ENCODE results near the gene GALNT13.

GALNT13 gene

GRCh38 chr2:154132827-154133226 lies 261.1 kb downstream of the GALNT13 start:
- DNase-seq = no peak

DNA sequence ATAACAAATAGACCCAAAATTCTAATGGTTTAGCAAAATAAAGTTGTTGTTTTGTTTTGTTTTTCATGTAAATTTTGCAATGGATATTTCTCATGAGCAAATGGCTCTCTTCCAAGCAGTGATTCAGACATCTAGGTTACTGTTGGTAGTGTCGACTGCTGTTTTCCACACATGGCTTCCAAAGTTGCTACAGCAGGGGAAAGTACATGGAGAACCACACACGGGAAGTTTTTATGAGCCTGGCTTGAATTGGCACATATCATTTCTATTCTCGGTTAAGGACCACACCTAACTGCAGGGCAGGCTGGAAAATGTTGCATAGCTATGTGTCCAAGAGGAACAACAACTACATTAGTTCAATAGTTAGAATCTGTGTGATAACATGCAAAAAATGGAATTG lies 262.1 kb downstream of the GALNT13 start:
- no peak for DNase-seq

DNA sequence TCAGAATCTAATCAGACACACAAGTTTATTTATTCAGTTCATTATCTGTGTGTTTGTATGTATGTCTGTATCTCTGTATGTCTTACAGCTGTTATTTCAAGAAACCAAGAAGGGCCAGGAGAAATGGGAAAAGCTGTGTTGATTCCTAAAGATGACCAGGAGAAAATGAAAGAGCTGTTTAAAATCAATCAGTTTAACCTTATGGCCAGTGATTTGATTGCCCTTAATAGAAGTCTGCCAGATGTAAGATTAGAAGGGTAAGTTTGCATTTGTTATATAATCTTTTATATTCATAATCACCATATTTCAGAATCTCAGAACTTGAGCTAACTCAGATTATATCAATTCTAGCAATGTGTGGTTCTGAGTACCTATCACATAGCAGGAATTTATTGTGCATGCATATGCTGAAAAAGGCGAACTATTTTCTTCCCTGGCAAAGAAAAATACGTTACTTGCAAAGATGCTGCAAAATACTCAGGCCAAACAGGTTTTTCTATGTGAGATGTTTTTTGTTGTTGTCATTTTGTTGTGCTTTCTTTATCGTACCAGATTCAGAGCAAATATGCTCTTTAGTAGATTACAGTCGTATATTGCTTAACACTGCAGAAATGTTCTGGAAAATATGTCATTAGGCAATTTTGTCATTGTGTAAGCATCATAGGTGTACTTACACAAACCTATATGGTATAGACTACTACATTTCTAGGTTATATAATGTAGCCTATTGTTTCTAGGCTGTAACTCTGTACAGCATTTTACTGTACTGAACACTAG lies 268.7 kb downstream of the GALNT13 start:
- DNase-seq = no peak

GRCh38 chr2:154142480-154142879 lies 270.8 kb downstream of the GALNT13 start:
- no peak for DNase-seq

- no peak for DNase-seq
Observed at GRCh38 chr2:154143105-154143504, 271.4 kb downstream of the GALNT13 start.

GRCh38 chr2:154158101-154158500 lies 286.4 kb downstream of the GALNT13 start:
- no peak for DNase-seq

GRCh38 chr2:154161286-154161685 lies 289.6 kb downstream of the GALNT13 start:
- DNase-seq = no peak

GRCh38 chr2:154170400-154170799 lies 298.7 kb downstream of the GALNT13 start:
- no peak for DNase-seq

GRCh38 chr2:154173164-154173563 lies 301.4 kb downstream of the GALNT13 start:
- no peak for DNase-seq

GRCh38 chr2:154173919-154174318 lies 302.2 kb downstream of the GALNT13 start:
- no peak for DNase-seq

DNA sequence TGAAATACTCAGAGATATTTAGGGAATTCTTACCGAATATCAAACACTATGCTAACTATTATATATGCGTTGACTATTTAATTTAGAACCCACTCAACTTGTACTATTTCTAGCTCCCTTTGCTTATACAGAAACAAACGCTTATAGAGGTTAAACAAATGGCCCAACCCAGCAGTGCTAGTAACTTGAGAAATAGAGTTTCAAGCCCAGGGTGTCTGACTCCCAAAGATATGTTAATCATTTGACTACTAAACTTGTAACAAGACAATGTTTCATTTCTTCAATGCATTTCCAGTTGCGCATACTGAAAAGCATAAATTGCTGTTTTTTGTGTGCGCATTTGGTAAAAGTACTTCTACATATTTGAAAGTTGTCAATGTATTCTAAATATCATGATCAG lies 310.3 kb downstream of the GALNT13 start:
- DNase-seq = no peak

DNA sequence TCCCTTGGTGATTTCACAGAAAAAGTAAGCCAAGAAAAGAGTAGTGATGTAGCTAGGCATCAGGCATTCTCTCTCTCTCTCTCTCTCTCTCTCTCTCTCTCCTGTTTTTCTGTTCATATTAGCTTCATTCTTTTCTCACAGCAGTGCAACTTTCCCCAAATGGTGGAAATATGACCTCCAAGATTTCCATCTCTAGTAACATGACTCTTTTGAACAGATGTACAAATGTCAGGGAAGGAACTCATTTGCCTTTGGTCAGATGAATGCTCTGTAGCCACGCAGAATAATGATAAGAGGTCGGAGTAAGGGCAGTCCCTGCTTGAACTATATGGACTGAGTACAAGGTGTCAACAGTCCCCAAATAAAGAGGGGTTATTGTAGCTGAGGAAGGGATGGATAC lies 316.2 kb downstream of the GALNT13 start:
- DNase-seq = no peak

DNA sequence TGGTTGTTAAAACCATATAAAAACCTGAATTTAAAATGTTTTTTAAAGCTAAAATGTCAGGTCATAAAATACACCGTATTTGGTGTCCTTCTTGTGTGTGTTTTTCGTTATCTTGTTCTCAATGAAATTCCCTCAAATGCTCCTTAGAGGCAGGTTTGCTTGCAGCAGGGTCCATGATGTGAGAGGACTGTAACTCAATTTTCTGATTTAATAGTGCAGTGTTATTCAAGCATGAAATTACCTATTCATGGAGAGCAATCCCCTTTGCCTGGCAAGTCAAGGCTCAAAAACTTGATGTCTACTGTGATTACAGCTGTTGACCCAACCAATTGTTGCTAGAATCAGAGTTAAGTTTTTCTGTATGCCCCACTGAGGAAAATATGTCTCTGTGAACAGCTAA lies 318.2 kb downstream of the GALNT13 start:
- no peak for DNase-seq

- DNase-seq = no peak
Observed at GRCh38 chr2:154193246-154193645, 321.5 kb downstream of the GALNT13 start.

GRCh38 chr2:154194909-154195643 lies 323.4 kb downstream of the GALNT13 start:
- no peak for DNase-seq

- DNase-seq = no peak
Observed at GRCh38 chr2:154195644-154196195, 324.0 kb downstream of the GALNT13 start.

GRCh38 chr2:154198866-154199265 lies 327.1 kb downstream of the GALNT13 start:
- DNase-seq = no peak

- no peak for DNase-seq
Observed at GRCh38 chr2:154203206-154203605, 331.5 kb downstream of the GALNT13 start.

DNA sequence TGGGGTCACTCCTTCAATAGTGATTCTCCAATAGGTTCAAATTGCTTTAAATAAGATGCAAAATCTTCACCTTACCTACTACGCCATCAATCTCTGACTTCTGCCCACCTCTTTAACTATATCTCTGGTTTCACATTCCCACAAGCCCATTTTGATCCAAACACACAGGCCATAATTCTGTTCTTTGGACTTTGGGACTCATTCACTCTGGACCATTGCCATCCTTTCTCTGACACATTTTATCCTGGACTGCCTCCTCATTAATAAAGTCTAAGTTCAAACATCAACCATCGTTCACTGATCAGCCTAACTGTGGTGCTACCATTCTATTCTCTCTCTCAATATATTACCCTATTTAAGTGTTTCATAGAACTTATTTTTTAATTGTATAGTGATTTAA lies 332.2 kb downstream of the GALNT13 start:
- DNase-seq = no peak

DNA sequence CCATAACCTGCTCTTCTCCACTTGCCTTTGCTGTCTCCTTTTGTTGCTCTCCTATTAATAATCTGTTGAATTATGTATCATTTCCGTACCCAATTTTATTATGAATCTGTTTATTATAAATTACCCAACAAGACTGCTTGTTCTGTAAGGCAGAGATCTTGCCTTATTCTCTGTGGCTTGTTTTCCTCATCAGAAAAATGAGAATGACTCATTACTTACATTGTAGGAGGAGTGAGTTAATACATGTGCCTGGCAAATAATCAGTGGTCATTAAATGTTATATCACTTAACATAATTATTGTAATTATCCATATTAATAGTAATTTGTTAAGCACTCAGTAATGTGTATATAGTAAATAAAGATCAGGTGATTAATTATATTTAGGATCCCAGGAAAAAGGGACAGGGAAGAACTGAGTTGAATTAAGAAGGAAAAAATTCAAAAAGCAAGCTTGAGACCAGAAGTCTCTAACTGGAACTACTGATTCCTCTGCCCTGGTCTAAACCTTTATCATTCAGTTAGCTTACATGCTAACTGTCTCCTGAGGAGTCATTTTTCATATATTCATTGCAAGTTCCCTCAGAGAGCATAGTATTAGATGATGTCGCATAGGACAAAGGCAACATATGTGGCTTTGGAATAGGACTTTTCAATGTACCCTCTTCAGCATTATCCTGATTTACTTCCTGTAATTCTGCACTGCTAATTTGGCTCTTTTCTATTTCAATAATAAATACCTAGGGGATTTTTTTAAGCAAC lies 335.7 kb downstream of the GALNT13 start:
- no peak for DNase-seq

DNA sequence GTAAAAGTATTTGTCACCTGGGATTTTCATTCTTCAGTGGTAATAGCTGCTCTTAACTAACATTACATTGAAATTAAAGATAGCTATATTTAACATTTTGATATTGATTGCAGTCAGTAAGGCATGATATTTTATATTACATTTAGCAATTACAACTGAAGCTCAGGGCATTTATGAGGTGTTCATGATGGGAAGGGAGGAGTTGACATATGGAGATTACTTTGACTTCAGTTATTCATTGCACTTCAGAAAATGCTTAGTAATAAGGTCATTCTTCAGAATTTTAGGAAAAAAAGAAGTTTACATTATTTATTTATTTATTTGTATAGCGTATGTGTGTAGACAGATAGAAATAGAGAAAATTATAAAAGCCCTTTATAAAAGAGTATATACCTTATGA lies 352.0 kb downstream of the GALNT13 start:
- no peak for DNase-seq

GRCh38 chr2:154226931-154227330 lies 355.2 kb downstream of the GALNT13 start:
- DNase-seq = peak; percentile 53

- DNase-seq = no peak
Observed at GRCh38 chr2:154228566-154229280, 357.0 kb downstream of the GALNT13 start.
